Lower lobe of right lung (tissue), 2 donors: ENCODE measurements around the gene SMAD5. TPM values are rescaled to one million over a fixed set of nuclear protein-coding genes. Genes with fewer than 3 reads are reported as not detected.

Experiments
- ATAC-seq, 2 donors: fragments of 200-7000 bp; cut with Tn5 transposase; one replicate each; pipeline ENCODE4 v1.9.1; 2020 to 2022; ENCODE audit warnings: mild to moderate bottlenecking in 2 of 2, moderate library complexity in 2 of 2
- DNase-seq: peaks from one replicate; pipeline ENCODE4 v3.0.0-alpha.2; 2020
- H3K27ac ChIP-seq: fragments of 200-600 bp; one replicate; pipeline ENCODE4 v1.8.0; 2022
- H3K27me3 ChIP-seq: fragments of 200-600 bp; one replicate; pipeline ENCODE4 v1.8.0; 2022; ENCODE audit warnings: low read depth
- H3K36me3 ChIP-seq: fragments of 200-600 bp; one replicate; pipeline ENCODE4 v1.8.0; 2022; ENCODE audit warnings: mild to moderate bottlenecking
- H3K4me1 ChIP-seq: fragments of 200-600 bp; one replicate; pipeline ENCODE4 v1.8.0; 2022
- H3K4me3 ChIP-seq: fragments of 200-600 bp; one replicate; pipeline ENCODE4 v1.8.0; 2022; ENCODE audit warnings: mild to moderate bottlenecking
- H3K9me3 ChIP-seq: fragments of 200-600 bp; one replicate; pipeline ENCODE4 v1.8.0; 2022
- CTCF ChIP-seq: fragments of 200-600 bp; IDR thresholded peaks from one replicate; pipeline ENCODE4 v1.8.0; 2022; ENCODE audit warnings: antibody characterized with exemption, mild to moderate bottlenecking
- intact Hi-C: fragments of 100-400 bp; cut with DNase I; formaldehyde crosslinking; loops from one replicate; pipeline ENCODE4 v1.11.0; 2022
- total RNA-seq: library from RNA; stranded (reverse); fragmentation: NEBNext Ultra II Directional; extraction: Animal tissue kit (Norgen Biotek cat#: 25700); gene quantifications from one replicate; pipeline ENCODE4 v1.2.1, GENCODE V29; 2021
- donor health status: DM: no; HTN: yes; CAD: no; lungs with severe emphysema.

SMAD5 gene
- total RNA-seq, 1 donor from 2014 or later = 61.9 TPM

- intact Hi-C loops = no loop called here
- Histone ChIP-seq H3K27me3 (peaks cover 43% of the 10 kb centered on the region), H3K36me3 (peaks cover 7% of the 10 kb centered on the region), H3K4me1 (peaks cover 18% of the 10 kb centered on the region), H3K9me3 (no peaks in the 10 kb centered on the region), H3K27ac (no peak overlapping the region), H3K4me3 (no peak overlapping the region)
- DNase-seq (no peak), ATAC-seq (no peak)
- TF ChIP-seq CTCF = no peak
Observed at GRCh38 chr5:136190091-136190720, 57.6 kb downstream of the SMAD5 start.

GRCh38 chr5:136190904-136191303, 58.3 kb downstream of the SMAD5 start:
- DNase-seq (no peak), ATAC-seq (no peak)
- peaks cover 7% of the 10 kb centered on the region for H3K36me3 ChIP-seq
- peaks cover 47% of the 10 kb centered on the region for H3K27me3 ChIP-seq
- no peak overlapping the region for H3K27ac ChIP-seq
- H3K4me1 ChIP-seq = peaks cover 18% of the 10 kb centered on the region
- no peak overlapping the region for H3K4me3 ChIP-seq
- no peak for TF ChIP-seq CTCF
- H3K9me3 ChIP-seq = no peaks in the 10 kb centered on the region
- intact Hi-C loops = no loop called here

- no peak for TF ChIP-seq CTCF
- ATAC-seq (no peak), DNase-seq (no peak)
- H3K4me1 ChIP-seq = peaks cover 18% of the 10 kb centered on the region
- no peak overlapping the region for H3K27ac ChIP-seq
- H3K27me3 ChIP-seq = peaks cover 52% of the 10 kb centered on the region
- intact Hi-C loops = no loop called here
- peak overlapping the region; percentile 38 for H3K4me3 ChIP-seq
- H3K36me3 ChIP-seq = peaks cover 7% of the 10 kb centered on the region
- no peaks in the 10 kb centered on the region for H3K9me3 ChIP-seq
Observed at GRCh38 chr5:136191304-136192014, 58.8 kb downstream of the SMAD5 start.

- ATAC-seq (peak; percentile 25 to 34), DNase-seq (no peak)
- peaks cover 55% of the 10 kb centered on the region for H3K27me3 ChIP-seq
Observed at GRCh38 chr5:136192015-136192525, 59.4 kb downstream of the SMAD5 start.

More at GRCh38 chr5:136192015-136192525, 59.4 kb downstream of the SMAD5 start:
- Histone ChIP-seq H3K4me1 (peaks cover 18% of the 10 kb centered on the region), H3K4me3 (peak overlapping the region; percentile 38), H3K36me3 (peaks cover 5% of the 10 kb centered on the region), H3K9me3 (no peaks in the 10 kb centered on the region), H3K27ac (no peak overlapping the region)
- intact Hi-C loops = no loop called here
- no peak for TF ChIP-seq CTCF
